ENCODE measurements around the gene APRT. TPM values are rescaled to one million over a fixed set of nuclear protein-coding genes. Genes with fewer than 3 reads are reported as not detected.

The APRT gene
- polyA plus RNA-seq, 1 donor: 54.2 TPM

Other genes starting within 250 kb of the APRT start
- 26.0 TPM for gene ZC3H18, start 241.5 kb downstream of the APRT start, polyA plus RNA-seq (ENCODE audit: insufficient read length)
- not detected for gene IL17C, start 173.4 kb downstream of the APRT start, polyA plus RNA-seq (ENCODE audit: insufficient read length)
- 39.6 TPM for gene CYBA, start 160.9 kb downstream of the APRT start, polyA plus RNA-seq (ENCODE audit: insufficient read length)
- gene MVD, start 148.8 kb downstream of the APRT start, polyA plus RNA-seq (ENCODE audit: insufficient read length): 30.1 TPM
- gene SNAI3, start 125.4 kb downstream of the APRT start, polyA plus RNA-seq (ENCODE audit: insufficient read length): 7.9 TPM
- 16.0 TPM for gene RNF166, start 105.5 kb downstream of the APRT start, polyA plus RNA-seq (ENCODE audit: insufficient read length)
- 12.0 TPM for gene CTU2, start 105.4 kb downstream of the APRT start, polyA plus RNA-seq (ENCODE audit: insufficient read length)
- gene PIEZO1, start 26.7 kb downstream of the APRT start, polyA plus RNA-seq (ENCODE audit: insufficient read length): 52.2 TPM
- gene CDT1, start 8.1 kb downstream of the APRT start, polyA plus RNA-seq (ENCODE audit: insufficient read length): 5.6 TPM
- 17.1 TPM for gene GALNS, start 45.0 kb upstream of the APRT start, polyA plus RNA-seq (ENCODE audit: insufficient read length)
- gene TRAPPC2L, start 45.2 kb upstream of the APRT start, polyA plus RNA-seq (ENCODE audit: insufficient read length): 52.2 TPM
- 0.11 TPM for gene PABPN1L, start 54.7 kb upstream of the APRT start, polyA plus RNA-seq (ENCODE audit: insufficient read length)
- 18.9 TPM for gene CBFA2T3, start 165.3 kb upstream of the APRT start, polyA plus RNA-seq (ENCODE audit: insufficient read length)

Data from forelimb muscle (tissue), 1 donor.